ENCODE measurements around the gene SLC25A19. TPM values are rescaled to one million over a fixed set of nuclear protein-coding genes. Genes with fewer than 3 reads are reported as not detected.

SLC25A19 gene
- polyA plus RNA-seq, 2 donors: 7.8 to 9.3 TPM

DNA sequence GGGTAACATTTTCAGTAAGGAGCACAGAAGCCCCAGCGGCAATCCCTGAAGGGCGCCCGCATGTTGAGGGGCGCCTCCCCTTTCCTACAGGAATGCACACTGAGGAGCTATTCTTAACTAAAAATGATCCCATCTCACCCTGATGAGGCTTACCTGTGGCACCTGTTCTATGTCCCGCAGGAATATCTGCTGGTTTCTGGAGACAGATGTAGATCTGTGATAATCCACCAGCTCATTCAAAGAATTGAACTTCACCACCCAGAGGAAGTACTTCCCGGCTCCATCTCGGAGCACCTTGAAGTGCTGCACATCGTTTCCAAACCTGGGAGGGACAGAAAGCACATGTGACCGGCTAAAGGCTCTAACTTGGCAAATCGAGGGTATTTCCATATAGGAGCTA lies 32.3 kb upstream of the SLC25A19 start:
- Histone ChIP-seq H3K9me3 (ENCODE audit: control insufficient read depth in 2 of 2, insufficient read depth in 1 of 2, low read depth in 1 of 2, low read length in 1 of 2) (no peaks in the 10 kb centered on the region), H3K4me1 (ENCODE audit: control insufficient read depth in 2 of 2, insufficient read depth in 2 of 2, low read length in 1 of 2) (peaks cover 0 to 2% of the 10 kb centered on the region in 2 donors), H3K27ac (ENCODE audit: low read depth in 2 of 2, low read length in 1 of 2) (no peak overlapping the region), H3K27me3 (ENCODE audit: control insufficient read depth in 1 of 2, insufficient read depth in 2 of 2, low read length in 2 of 2) (no peaks in the 10 kb centered on the region), H3K36me3 (ENCODE audit: control insufficient read depth in 2 of 2, insufficient read depth in 2 of 2, low read length in 1 of 2) (peaks cover 4 to 25% of the 10 kb centered on the region in 2 donors), H3K4me3 (ENCODE audit: low read depth in 1 of 2, low read length in 2 of 2) (no peak overlapping the region)
- WGBS, 2 donors: 86 to 90% methylated on average over 10 of the region's 10 CpGs

DNA sequence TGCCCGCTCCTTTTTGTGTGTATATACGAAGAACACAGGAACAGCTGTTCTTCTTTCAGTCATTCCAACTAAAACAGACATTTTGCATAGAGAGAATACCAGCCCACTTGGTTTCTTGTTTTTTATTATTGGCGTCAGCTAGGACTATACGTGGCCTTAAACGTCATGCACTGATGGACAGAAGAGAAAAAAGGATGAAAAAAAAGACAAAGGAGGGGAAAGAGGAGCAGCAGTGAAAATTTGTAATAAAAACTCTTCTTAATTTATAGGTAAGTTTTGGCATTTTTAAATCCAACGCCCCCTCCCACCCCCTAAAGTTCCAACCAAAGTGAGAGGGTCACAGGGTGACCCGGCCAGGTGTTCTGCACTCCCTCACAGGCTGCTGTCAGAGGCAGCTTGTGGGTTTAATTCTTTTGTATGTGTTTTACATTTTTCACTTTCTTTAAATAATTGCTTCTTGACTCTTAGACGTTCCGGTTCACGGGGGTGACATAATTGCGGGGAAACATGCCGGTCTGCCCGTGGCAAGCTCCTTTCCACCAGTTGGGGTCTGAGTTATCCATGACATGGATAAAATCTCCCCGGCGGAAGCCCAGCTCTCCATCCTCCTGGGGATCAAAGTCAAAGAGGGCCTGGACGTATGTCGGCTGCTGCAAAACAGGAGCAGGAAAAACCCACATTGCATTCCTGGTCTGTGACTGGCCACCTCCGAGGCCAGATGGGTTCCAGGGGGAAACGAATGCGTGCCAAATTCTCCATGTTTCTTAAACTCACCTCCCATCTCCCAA lies 30.9 kb upstream of the SLC25A19 start:
- no peaks in the 10 kb centered on the region for H3K9me3 ChIP-seq (ENCODE audit: control insufficient read depth in 2 of 2, insufficient read depth in 1 of 2, low read depth in 1 of 2, low read length in 1 of 2)
- H3K27ac ChIP-seq (ENCODE audit: low read depth in 2 of 2, low read length in 1 of 2): no peak overlapping the region
- no peaks in the 10 kb centered on the region for H3K4me1 ChIP-seq (ENCODE audit: control insufficient read depth in 2 of 2, insufficient read depth in 2 of 2, low read length in 1 of 2)
- H3K27me3 ChIP-seq (ENCODE audit: control insufficient read depth in 1 of 2, insufficient read depth in 2 of 2, low read length in 2 of 2): no peaks in the 10 kb centered on the region
- no peak overlapping the region for H3K4me3 ChIP-seq (ENCODE audit: low read depth in 1 of 2, low read length in 2 of 2)
- WGBS, 2 donors: 85 to 86% methylated on average over 20 of the region's 20 CpGs
- peaks cover 4 to 25% of the 10 kb centered on the region in 2 donors for H3K36me3 ChIP-seq (ENCODE audit: control insufficient read depth in 2 of 2, insufficient read depth in 2 of 2, low read length in 1 of 2)

DNA sequence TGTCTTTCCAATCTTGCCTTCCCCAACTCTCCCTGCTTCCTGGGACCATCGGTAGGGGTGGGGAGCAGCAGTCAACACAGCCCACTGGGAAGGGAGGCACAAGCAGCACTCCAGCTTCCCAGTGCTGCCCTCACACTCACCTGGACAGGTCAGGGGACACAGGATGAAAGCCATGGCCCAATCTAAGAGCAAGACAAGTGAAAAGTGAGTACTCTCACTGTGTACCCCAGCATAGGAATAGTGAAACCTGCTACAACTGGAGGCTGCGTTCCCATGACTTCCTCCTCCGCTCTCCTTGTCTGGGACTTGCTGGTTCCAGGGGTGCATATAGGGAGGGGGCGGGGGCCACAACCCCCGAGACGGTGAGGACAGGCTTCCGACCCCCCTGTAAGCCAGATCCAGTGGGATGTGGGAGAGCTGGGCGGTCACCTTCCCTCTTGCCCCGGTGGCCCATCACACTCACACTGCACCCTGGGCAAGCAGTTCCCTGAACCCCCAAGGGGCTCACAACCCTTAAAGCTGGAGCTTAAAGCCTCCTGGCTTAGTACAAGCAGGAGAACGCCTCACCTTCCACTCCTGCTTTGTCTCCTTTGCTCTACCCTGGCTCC lies 29.5 kb upstream of the SLC25A19 start:
- peaks cover 4 to 25% of the 10 kb centered on the region in 2 donors for H3K36me3 ChIP-seq (ENCODE audit: control insufficient read depth in 2 of 2, insufficient read depth in 2 of 2, low read length in 1 of 2)
- no peaks in the 10 kb centered on the region for H3K9me3 ChIP-seq (ENCODE audit: control insufficient read depth in 2 of 2, insufficient read depth in 1 of 2, low read depth in 1 of 2, low read length in 1 of 2)
- WGBS, 2 donors: 90 to 91% methylated on average over 10 of the region's 10 CpGs
- H3K27ac ChIP-seq (ENCODE audit: low read depth in 2 of 2, low read length in 1 of 2): no peak overlapping the region
- no peak overlapping the region for H3K4me3 ChIP-seq (ENCODE audit: low read depth in 1 of 2, low read length in 2 of 2)
- no peaks in the 10 kb centered on the region for H3K27me3 ChIP-seq (ENCODE audit: control insufficient read depth in 1 of 2, insufficient read depth in 2 of 2, low read length in 2 of 2)
- H3K4me1 ChIP-seq (ENCODE audit: control insufficient read depth in 2 of 2, insufficient read depth in 2 of 2, low read length in 1 of 2): no peaks in the 10 kb centered on the region

DNA sequence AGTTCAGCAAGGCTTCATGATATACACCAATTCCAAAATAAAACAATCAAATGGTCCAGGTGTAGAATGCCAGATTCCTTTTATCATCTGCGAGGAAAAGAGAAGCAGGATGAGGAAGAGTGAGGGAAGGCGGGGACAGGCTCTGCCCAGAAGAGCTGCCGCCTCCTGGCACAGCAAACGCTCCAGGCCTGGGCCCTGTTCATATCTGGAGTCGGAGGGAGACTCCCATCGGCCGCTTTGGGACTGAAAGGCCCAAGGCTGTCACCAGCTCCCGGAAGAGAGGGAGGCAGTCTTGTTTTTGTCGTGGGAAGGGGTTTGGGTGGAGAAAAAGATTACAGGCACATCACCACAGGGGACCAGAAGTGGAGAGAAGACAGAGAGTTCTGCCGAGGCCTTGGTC lies 29.0 kb upstream of the SLC25A19 start:
- Histone ChIP-seq H3K27ac (ENCODE audit: low read depth in 2 of 2, low read length in 1 of 2) (no peak overlapping the region), H3K9me3 (ENCODE audit: control insufficient read depth in 2 of 2, insufficient read depth in 1 of 2, low read depth in 1 of 2, low read length in 1 of 2) (no peaks in the 10 kb centered on the region), H3K27me3 (ENCODE audit: control insufficient read depth in 1 of 2, insufficient read depth in 2 of 2, low read length in 2 of 2) (no peaks in the 10 kb centered on the region), H3K4me3 (ENCODE audit: low read depth in 1 of 2, low read length in 2 of 2) (no peak overlapping the region), H3K36me3 (ENCODE audit: control insufficient read depth in 2 of 2, insufficient read depth in 2 of 2, low read length in 1 of 2) (peaks cover 4 to 25% of the 10 kb centered on the region in 2 donors), H3K4me1 (ENCODE audit: control insufficient read depth in 2 of 2, insufficient read depth in 2 of 2, low read length in 1 of 2) (no peaks in the 10 kb centered on the region)
- 77 to 78% methylated on average over 10 of the region's 10 CpGs for WGBS, 2 donors

DNA sequence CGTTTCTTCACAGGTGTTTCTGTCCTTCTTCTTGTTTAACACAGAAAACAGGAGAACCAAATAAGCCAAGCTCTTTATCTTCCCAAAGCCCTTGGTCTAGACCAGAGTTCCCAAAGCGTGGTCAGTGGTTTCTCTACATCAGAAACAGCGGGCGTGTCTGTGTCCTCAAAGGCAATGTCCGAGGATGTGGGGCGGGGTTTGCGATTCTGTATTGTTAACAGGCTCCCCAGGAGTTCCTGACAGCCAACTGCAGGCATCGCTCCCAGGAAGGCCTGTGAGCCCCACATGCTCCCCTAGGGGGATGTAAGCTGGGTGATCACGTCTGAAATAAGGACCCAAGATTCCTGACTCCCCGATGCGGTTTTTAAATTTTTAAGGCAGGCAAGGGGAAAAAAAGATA lies 28.4 kb upstream of the SLC25A19 start:
- no peak overlapping the region for H3K27ac ChIP-seq (ENCODE audit: low read depth in 2 of 2, low read length in 1 of 2)
- no peaks in the 10 kb centered on the region for H3K9me3 ChIP-seq (ENCODE audit: control insufficient read depth in 2 of 2, insufficient read depth in 1 of 2, low read depth in 1 of 2, low read length in 1 of 2)
- H3K4me3 ChIP-seq (ENCODE audit: low read depth in 1 of 2, low read length in 2 of 2): no peak overlapping the region
- no peaks in the 10 kb centered on the region for H3K27me3 ChIP-seq (ENCODE audit: control insufficient read depth in 1 of 2, insufficient read depth in 2 of 2, low read length in 2 of 2)
- no peaks in the 10 kb centered on the region for H3K4me1 ChIP-seq (ENCODE audit: control insufficient read depth in 2 of 2, insufficient read depth in 2 of 2, low read length in 1 of 2)
- H3K36me3 ChIP-seq (ENCODE audit: control insufficient read depth in 2 of 2, insufficient read depth in 2 of 2, low read length in 1 of 2): peaks cover 4 to 25% of the 10 kb centered on the region in 2 donors
- 76 to 77% methylated on average over 11 of the region's 11 CpGs for WGBS, 2 donors

DNA sequence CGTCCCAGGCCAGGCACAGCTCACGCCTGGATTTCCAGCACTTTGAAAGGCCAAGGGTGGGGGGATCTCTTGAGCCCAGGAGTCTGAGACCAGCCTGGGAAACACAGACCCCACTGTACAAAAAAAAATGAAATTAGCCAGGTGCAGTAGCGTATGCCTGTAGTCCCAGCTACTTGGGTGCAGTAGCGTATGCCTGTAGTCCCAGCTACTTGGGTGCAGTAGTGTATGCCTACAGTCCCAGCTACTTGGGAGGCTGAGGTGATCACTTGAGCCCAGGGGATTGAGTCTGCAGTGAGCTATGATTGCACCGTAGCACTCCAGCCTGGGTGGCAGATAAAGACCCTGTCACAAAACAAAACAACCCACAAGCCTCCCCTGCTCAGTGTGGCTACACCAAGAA lies 27.0 kb upstream of the SLC25A19 start:
- 78 to 84% methylated on average over 5 of the region's 5 CpGs for WGBS, 2 donors
- Histone ChIP-seq H3K9me3 (ENCODE audit: control insufficient read depth in 2 of 2, insufficient read depth in 1 of 2, low read depth in 1 of 2, low read length in 1 of 2) (no peaks in the 10 kb centered on the region), H3K27ac (ENCODE audit: low read depth in 2 of 2, low read length in 1 of 2) (no peak overlapping the region), H3K36me3 (ENCODE audit: control insufficient read depth in 2 of 2, insufficient read depth in 2 of 2, low read length in 1 of 2) (peaks cover 0 to 19% of the 10 kb centered on the region in 2 donors), H3K27me3 (ENCODE audit: control insufficient read depth in 1 of 2, insufficient read depth in 2 of 2, low read length in 2 of 2) (no peaks in the 10 kb centered on the region), H3K4me1 (ENCODE audit: control insufficient read depth in 2 of 2, insufficient read depth in 2 of 2, low read length in 1 of 2) (no peaks in the 10 kb centered on the region), H3K4me3 (ENCODE audit: low read depth in 1 of 2, low read length in 2 of 2) (no peak overlapping the region)

DNA sequence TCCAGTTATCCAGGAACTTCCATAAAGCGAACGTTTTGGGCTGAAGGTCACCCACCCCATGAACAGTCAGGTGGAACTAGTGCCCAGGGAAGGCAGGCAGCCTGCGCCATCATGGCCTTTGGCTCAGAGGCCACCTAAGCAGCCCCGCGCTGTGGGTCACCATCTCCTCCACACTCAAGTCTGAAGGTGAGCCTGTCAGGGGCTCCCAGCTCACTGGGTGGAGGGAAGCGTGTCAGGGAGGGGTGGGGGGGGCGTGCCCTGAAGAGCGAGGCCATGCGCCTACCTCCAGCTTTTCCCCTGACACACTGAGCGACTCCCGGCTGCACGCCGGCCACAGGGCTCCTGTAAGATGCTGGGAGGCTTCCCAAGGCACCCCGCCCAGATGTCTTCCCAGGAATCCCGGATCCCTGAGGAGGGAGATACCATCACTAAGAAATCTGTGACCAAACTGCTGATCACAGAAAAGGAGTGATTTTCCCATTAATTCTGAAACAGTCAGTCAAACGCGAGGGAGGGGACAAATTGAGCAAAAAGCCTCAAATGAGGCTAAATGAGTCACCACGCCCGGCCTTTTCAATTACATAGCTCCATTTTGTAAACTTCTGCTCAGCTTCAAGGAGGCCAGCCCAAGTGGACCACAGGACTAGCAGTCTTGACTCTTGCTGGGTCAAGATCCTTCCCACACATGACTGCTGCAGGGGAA lies 26.5 kb upstream of the SLC25A19 start:
- H3K27me3 ChIP-seq (ENCODE audit: control insufficient read depth in 1 of 2, insufficient read depth in 2 of 2, low read length in 2 of 2): no peaks in the 10 kb centered on the region
- H3K9me3 ChIP-seq (ENCODE audit: control insufficient read depth in 2 of 2, insufficient read depth in 1 of 2, low read depth in 1 of 2, low read length in 1 of 2): no peaks in the 10 kb centered on the region
- no peak overlapping the region for H3K27ac ChIP-seq (ENCODE audit: low read depth in 2 of 2, low read length in 1 of 2)
- peaks cover 0 to 15% of the 10 kb centered on the region in 2 donors for H3K36me3 ChIP-seq (ENCODE audit: control insufficient read depth in 2 of 2, insufficient read depth in 2 of 2, low read length in 1 of 2)
- H3K4me3 ChIP-seq (ENCODE audit: low read depth in 1 of 2, low read length in 2 of 2): no peak overlapping the region
- 80 to 81% methylated on average over 19 of the region's 19 CpGs for WGBS, 2 donors
- H3K4me1 ChIP-seq (ENCODE audit: control insufficient read depth in 2 of 2, insufficient read depth in 2 of 2, low read length in 1 of 2): no peaks in the 10 kb centered on the region

DNA sequence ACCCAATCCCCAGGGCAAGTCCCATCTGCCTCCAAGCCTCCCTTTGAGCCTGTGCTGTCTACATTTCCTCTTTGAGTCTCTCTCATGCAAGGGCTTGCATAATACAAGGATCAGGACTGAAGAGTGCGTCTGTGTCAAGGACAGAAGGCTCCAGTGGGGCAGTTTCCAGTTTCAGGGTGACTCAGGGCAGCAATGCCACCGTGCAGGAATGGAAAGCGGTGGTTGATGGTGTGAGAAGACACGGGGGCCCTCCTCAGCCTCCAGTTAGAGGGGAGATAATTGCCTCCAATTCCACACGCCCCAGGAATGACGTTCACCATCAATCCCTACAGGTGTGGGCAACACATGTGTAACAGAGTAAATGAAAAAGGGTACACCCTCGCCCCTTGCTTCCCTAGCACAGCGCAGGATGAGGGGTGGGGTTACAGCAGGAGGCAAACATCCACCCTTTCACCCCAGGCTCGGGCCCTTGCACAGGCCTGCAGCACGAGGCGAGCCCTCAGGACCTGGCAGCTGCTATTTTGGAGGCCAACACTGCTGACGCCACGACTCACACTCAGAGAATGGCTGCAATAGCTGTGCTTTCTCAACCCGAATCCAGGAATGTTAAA lies 24.8 kb upstream of the SLC25A19 start:
- H3K4me1 ChIP-seq (ENCODE audit: control insufficient read depth in 2 of 2, insufficient read depth in 2 of 2, low read length in 1 of 2): peaks cover 2 to 3% of the 10 kb centered on the region in 2 donors
- 63 to 66% methylated on average over 14 of the region's 14 CpGs for WGBS, 2 donors
- H3K27me3 ChIP-seq (ENCODE audit: control insufficient read depth in 1 of 2, insufficient read depth in 2 of 2, low read length in 2 of 2): no peaks in the 10 kb centered on the region
- H3K36me3 ChIP-seq (ENCODE audit: control insufficient read depth in 2 of 2, insufficient read depth in 2 of 2, low read length in 1 of 2): peaks cover 0 to 8% of the 10 kb centered on the region in 2 donors
- H3K4me3 ChIP-seq (ENCODE audit: low read depth in 1 of 2, low read length in 2 of 2): no peak overlapping the region
- peak overlapping the region in 1 of 2 donors; percentile 55 for H3K27ac ChIP-seq (ENCODE audit: low read depth in 2 of 2, low read length in 1 of 2)
- H3K9me3 ChIP-seq (ENCODE audit: control insufficient read depth in 2 of 2, insufficient read depth in 1 of 2, low read depth in 1 of 2, low read length in 1 of 2): no peaks in the 10 kb centered on the region
